Keratinocyte (primary cell): ENCODE measurements around the gene CTIF. TPM values are rescaled to one million over a fixed set of nuclear protein-coding genes. Genes with fewer than 3 reads are reported as not detected.

Experiments used
- DNase-seq: peaks from one replicate; pipeline ENCODE4 v3.0.0-alpha.2; 2011; ENCODE audit warnings: low read depth, missing footprints, low spot score
- FAIRE-seq: peaks from 2 replicates; lab custom pipeline; 2011; peaks lifted over from hg19 to GRCh38; lab: Jason Lieb, UNC
- H2AFZ ChIP-seq: 2 replicates; pipeline ENCODE4 v1.6.0; 2012; ENCODE audit warnings: low read length, control low read depth, inconsistent platforms; ENCODE audit not compliant: control insufficient read depth
- H3K27ac ChIP-seq: 2 replicates; pipeline ENCODE4 v1.5.1; 2011; ENCODE audit warnings: low read length; ENCODE audit not compliant: control insufficient read depth, insufficient read depth
- H3K27me3 ChIP-seq: 3 replicates; pipeline ENCODE4 v1.6.0; 2011; ENCODE audit warnings: low read length; ENCODE audit not compliant: control insufficient read depth, insufficient read depth; ENCODE audit errors: extremely low read depth
- H3K36me3 ChIP-seq, 2 experiments: 2 replicates in 1 of 2; 3 replicates in 1 of 2; pipeline ENCODE4 v1.5.1; 2011; ENCODE audit warnings: low read length in 2 of 2, mild to moderate bottlenecking in 1 of 2; ENCODE audit not compliant: control insufficient read depth in 2 of 2, insufficient read depth in 2 of 2; ENCODE audit errors: extremely low read depth in 1 of 2
- H3K4me1 ChIP-seq: 3 replicates; pipeline ENCODE4 v1.5.1; 2011; ENCODE audit warnings: low read length; ENCODE audit not compliant: control insufficient read depth, insufficient read depth; ENCODE audit errors: extremely low read depth
- H3K4me2 ChIP-seq: 3 replicates; pipeline ENCODE4 v1.6.0; 2011; ENCODE audit warnings: low read depth, low read length; ENCODE audit not compliant: control insufficient read depth, insufficient read depth; ENCODE audit errors: extremely low read depth
- H3K4me3 ChIP-seq, 3 experiments: fragments of 200-600 bp in 1 of 3; sonication (generic) in 1 of 3; 2 replicates in 2 of 3; 3 replicates in 1 of 3; pipeline ENCODE4 v1.5.1; 2011 to 2016; ENCODE audit warnings: low read length in 3 of 3, mild to moderate bottlenecking in 3 of 3, control low read depth in 2 of 3, inconsistent platforms in 1 of 3, low read depth in 1 of 3, mixed read lengths in 1 of 3, mixed run types in 1 of 3, moderate library complexity in 1 of 3; ENCODE audit not compliant: control insufficient read depth in 2 of 3, insufficient read depth in 2 of 3; ENCODE audit errors: extremely low read depth in 1 of 3
- H3K79me2 ChIP-seq: 2 replicates; pipeline ENCODE4 v1.6.0; 2012; ENCODE audit warnings: low read length; ENCODE audit not compliant: control insufficient read depth, insufficient read depth
- H3K9ac ChIP-seq: 3 replicates; pipeline ENCODE4 v1.6.0; 2011; ENCODE audit warnings: low read length; ENCODE audit not compliant: control insufficient read depth, insufficient read depth; ENCODE audit errors: extremely low read depth
- H3K9me1 ChIP-seq: 3 replicates; pipeline ENCODE4 v1.6.0; 2011; ENCODE audit warnings: low read length; ENCODE audit not compliant: control insufficient read depth, insufficient read depth; ENCODE audit errors: extremely low read depth
- H3K9me3 ChIP-seq: 2 replicates; pipeline ENCODE4 v1.5.1; 2012; ENCODE audit warnings: low read depth, low read length; ENCODE audit not compliant: control insufficient read depth
- H4K20me1 ChIP-seq: 3 replicates; pipeline ENCODE4 v1.6.0; 2011; ENCODE audit warnings: low read length; ENCODE audit not compliant: control insufficient read depth, insufficient read depth; ENCODE audit errors: extremely low read depth
- CTCF ChIP-seq, 3 experiments: IDR thresholded peaks in 1 of 3; conservative IDR thresholded peaks in 1 of 3; optimal IDR thresholded peaks in 1 of 3; 2 replicates in 2 of 3; 3 replicates in 1 of 3; pipeline versions ENCODE3 to v1.5.1; 2011; ENCODE audit warnings: low read length in 3 of 3, mild to moderate bottlenecking in 3 of 3, moderate library complexity in 2 of 3, control low read depth in 1 of 3, inconsistent platforms in 1 of 3; ENCODE audit not compliant: insufficient read depth in 2 of 3; ENCODE audit errors: extremely low read depth in 1 of 3
- EZH2 ChIP-seq: IDR thresholded peaks from one replicate; pipeline ENCODE4 v1.6.1; 2012; ENCODE audit warnings: inconsistent platforms, mild to moderate bottlenecking, low read length, moderate library complexity
- dilution Hi-C: fragments of 300-500 bp; cut with MboI; formaldehyde crosslinking; loops from one replicate; pipeline ENCODE4 v1.7.0; 2020; ENCODE audit warnings: low sequenced_read_pairs; ENCODE audit not compliant: extremely low pct_ligation_motif_present
- polyA plus RNA-seq, 5 experiments: library from polyadenylated mRNA; depleted of rRNA in 3 of 5; stranded (reverse) in 3 of 5; stranded (forward) in 1 of 5; unstranded in 1 of 5; fragments of >200 nt; gene quantifications; 1 replicate in 1 of 5; 2 replicates in 3 of 5; 3 replicates in 1 of 5; pipeline versions ENCODE4 v1.2.1 to v1.2.3, GENCODE V29; 2011 to 2012; ENCODE audit warnings: missing spikeins in 2 of 5, low read depth in 1 of 5, low replicate concordance in 1 of 5

The CTIF gene
- polyA plus RNA-seq, 1 donor (not counting 4 experiments of a cell fraction or from before 2014, with no cell fraction given): 15.0 TPM

- Histone ChIP-seq H3K36me3 (peaks cover 0 to 6% of the 10 kb centered on the region in 2 experiments), H3K79me2 (no peaks in the 10 kb centered on the region), H3K4me2 (no peak overlapping the region), H4K20me1 (no peaks in the 10 kb centered on the region), H3K9me3 (no peaks in the 10 kb centered on the region), H2AFZ (no peak overlapping the region), H3K27me3 (no peaks in the 10 kb centered on the region), H3K27ac (no peak overlapping the region), H3K4me1 (no peaks in the 10 kb centered on the region), H3K9me1 (no peaks in the 10 kb centered on the region), H3K4me3 (no peak overlapping the region), H3K9ac (no peak overlapping the region)
- dilution Hi-C loops: no loop called here
- DNase-seq (no peak), FAIRE-seq (peak; percentile 44)
- TF ChIP-seq EZH2 (no peak), CTCF (optimal IDR thresholded peaks at IDR 0.05 in 1 of 3, IDR thresholded peaks at IDR 0.05 in 1 of 3, conservative IDR thresholded peaks at IDR 0.05 in 1 of 3; ENCODE audit: extremely low read depth in 1 of 3, insufficient read depth in 2 of 3, low read length in 3 of 3) (no peak)
Observed at GRCh38 chr18:48789259-48789812, 250.5 kb downstream of the CTIF start.

- Histone ChIP-seq H3K9me1 (no peaks in the 10 kb centered on the region), H3K9ac (no peak overlapping the region), H3K4me2 (no peak overlapping the region), H3K4me3 (no peak overlapping the region), H3K27me3 (no peaks in the 10 kb centered on the region), H4K20me1 (no peaks in the 10 kb centered on the region), H3K79me2 (no peaks in the 10 kb centered on the region), H3K4me1 (no peaks in the 10 kb centered on the region), H3K9me3 (no peaks in the 10 kb centered on the region), H3K27ac (no peak overlapping the region), H3K36me3 (peaks cover 0 to 6% of the 10 kb centered on the region in 2 experiments), H2AFZ (no peak overlapping the region)
- no peak for FAIRE-seq
- TF ChIP-seq EZH2 (no peak), CTCF (optimal IDR thresholded peaks at IDR 0.05 in 1 of 3, IDR thresholded peaks at IDR 0.05 in 1 of 3, conservative IDR thresholded peaks at IDR 0.05 in 1 of 3; ENCODE audit: extremely low read depth in 1 of 3, insufficient read depth in 2 of 3, low read length in 3 of 3) (no peak)
- no peak for DNase-seq
- dilution Hi-C loops: no loop called here
Observed at GRCh38 chr18:48790226-48790863, 251.5 kb downstream of the CTIF start.
